GM19023 (cell line): Measurements from ENCODE around the gene MEGF9.

ENCODE experiments used
- ATAC-seq: cut with Tn5 transposase; IDR thresholded peaks from one replicate; pipeline ENCODE4 v1.9.1; 2021; ENCODE audit warnings: mild to moderate bottlenecking, moderate library complexity; ENCODE audit not compliant: unreplicated experiment

MEGF9 gene

DNA sequence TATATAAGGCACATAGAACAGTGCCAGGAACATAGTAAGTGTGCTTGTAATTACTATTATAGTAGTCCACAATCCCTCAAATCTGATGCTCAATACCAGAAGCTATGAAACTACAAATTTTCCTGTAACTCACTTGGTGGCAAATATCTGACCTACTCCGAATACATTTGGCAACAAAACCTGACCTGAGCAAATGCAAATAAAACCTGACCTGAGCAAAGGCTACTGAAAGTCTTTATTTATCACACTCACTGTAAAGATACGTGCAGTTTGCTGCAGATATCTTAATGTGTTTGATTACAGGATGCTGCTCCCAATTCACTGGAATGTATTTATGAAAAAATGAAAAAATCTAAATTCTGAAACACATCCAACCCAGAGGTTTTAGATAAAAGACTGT, 7.1 kb downstream of the MEGF9 start:
- no peak for ATAC-seq

- no peak for ATAC-seq
These were observed 9.1 kb downstream of the MEGF9 start for GRCh38 chr9:120705174-120705573.

GRCh38 chr9:120702075-120702474, 12.2 kb downstream of the MEGF9 start:
- no peak for ATAC-seq

GRCh38 chr9:120701248-120701647, 13.0 kb downstream of the MEGF9 start:
- ATAC-seq = no peak

GRCh38 chr9:120698766-120699165, 15.5 kb downstream of the MEGF9 start:
- ATAC-seq = no peak

GRCh38 chr9:120697448-120697847, 16.8 kb downstream of the MEGF9 start:
- ATAC-seq = no peak

GRCh38 chr9:120696551-120697230, 17.6 kb downstream of the MEGF9 start:
- ATAC-seq = no peak

GRCh38 chr9:120694559-120694958, 19.7 kb downstream of the MEGF9 start:
- ATAC-seq = no peak

- ATAC-seq = no peak
These were observed 20.6 kb downstream of the MEGF9 start for GRCh38 chr9:120693700-120694008.

- no peak for ATAC-seq
These were observed 21.2 kb downstream of the MEGF9 start for GRCh38 chr9:120692901-120693699.

GRCh38 chr9:120690372-120690771, 23.9 kb downstream of the MEGF9 start:
- ATAC-seq = no peak

DNA sequence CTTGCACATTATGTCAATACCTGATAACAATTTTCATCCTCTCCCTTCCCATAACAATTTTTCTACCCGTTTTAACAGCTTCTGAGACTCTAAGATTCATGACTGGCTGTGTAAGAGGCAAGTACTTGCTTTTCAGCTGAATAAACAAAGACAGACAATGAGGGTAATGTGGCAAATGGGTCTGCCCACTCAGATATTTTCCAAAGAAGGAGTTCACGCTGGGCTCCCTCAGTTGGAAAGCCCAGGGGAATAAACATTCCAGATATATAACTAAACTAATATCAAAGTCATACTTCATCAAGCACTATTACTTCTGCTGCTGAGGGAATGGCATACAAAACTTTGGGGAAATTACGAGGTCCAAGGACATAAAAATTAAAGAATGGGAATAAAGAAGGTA, 24.4 kb downstream of the MEGF9 start:
- ATAC-seq = no peak

DNA sequence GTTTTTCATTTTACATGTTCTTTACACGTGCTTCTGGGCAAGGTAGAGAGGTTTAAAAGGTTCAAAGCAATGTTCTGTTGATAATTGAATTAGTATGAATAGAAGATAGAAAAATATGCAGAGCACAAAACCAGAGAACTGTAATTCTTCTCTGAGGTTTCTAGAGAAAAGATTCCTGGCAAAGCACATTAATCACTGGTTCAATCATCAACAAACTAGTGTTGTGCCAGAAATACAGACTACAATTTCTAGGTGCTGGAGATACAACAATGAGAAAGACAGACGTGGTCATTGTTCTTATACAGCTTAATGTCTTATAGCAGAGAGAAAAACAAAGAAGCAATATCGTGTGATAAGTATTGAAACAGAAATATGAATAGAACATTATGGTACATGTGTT, 25.5 kb downstream of the MEGF9 start:
- ATAC-seq = no peak

GRCh38 chr9:120683150-120683549, 31.1 kb downstream of the MEGF9 start:
- ATAC-seq = no peak

DNA sequence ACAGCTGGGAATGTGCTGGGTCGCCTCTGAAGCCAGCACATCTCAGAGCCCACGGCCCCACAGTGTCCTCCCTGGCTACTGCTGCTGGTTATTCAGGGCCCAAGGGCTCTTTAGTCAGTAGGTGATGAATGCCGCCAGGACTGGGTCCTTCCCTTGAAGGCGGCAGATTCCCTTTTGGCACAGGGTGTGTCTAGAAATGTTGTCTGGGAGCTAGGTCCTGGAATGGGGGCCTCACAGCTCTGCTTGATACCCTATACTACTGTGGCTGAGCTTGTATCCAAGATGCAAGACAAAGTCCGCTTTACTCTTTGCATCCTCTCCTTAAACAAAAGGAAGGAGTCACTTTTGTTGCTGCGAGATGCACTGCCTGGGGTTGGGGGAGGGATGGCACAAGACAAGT, 33.1 kb downstream of the MEGF9 start:
- ATAC-seq = no peak

DNA sequence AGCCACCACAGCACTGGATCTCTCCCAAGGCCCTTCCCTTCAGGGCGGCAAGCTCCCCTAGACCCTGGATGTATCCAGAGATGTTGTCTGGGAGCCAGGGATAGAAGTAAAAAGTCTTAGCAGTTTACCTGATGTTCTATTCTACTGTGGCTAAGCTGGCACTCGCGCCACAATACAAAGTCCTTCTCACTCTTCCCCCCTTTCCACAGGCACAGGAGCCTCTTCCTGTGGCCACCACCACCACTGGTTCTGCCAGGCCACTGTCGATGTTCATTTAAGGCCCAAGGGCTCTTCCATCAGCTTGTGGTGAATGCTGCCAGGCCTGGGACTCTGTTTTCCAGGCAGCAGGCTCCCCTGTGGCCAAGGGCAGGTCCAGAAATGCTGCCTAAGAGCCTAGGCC, 33.7 kb downstream of the MEGF9 start:
- no peak for ATAC-seq

DNA sequence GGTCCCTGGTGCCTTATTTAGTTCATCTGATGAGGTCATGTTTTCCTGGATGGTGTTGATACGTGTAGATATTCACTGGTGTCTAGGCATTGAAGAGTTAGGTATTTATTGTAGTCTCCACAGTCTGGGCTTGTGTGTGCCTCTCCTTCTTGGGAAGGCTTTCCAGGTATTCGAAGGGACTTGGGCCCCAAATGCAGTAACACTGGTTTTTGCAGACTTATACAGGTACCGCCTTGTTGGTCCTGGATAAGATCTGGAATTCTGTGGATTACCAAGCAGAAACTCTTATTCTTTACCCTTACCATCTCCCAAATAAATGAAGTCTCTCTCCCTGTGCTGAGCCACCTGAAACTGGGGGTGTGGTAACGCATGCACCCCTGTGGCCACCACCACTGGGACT, 34.1 kb downstream of the MEGF9 start:
- ATAC-seq = no peak

- no peak for ATAC-seq
These were observed 36.3 kb downstream of the MEGF9 start for GRCh38 chr9:120677965-120678364.

DNA sequence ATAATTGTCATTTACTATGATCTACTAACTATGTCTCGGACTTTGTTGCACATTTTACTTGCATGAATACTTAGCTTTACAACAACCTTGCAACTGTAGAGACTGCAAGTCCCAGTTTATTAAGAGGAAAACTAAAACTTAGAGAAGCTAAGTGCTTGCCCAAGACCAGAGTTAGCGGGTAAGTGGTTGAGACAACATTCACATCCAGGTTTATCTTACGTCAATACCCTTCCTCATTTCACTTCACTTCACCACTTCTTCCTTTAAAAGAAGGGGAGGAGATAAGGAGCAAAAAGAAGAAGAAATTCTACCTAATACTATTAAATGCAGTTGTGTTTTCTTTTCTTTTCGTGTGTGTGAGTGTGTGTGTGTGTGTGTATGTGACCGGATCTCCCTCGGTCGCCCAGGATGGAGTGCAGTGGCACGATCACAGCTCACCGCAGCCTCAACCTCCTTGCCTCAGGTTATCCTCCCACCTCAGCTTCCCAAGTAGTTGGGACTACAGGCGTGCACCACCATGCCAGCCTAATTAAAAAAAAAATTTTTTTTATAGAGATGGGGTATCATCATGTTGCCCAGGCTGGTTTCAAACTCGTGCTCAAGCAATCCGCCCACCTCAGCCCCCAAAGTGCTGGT, 37.4 kb downstream of the MEGF9 start:
- ATAC-seq = no peak

- ATAC-seq = no peak
These were observed 45.9 kb downstream of the MEGF9 start for GRCh38 chr9:120668399-120668798.

DNA sequence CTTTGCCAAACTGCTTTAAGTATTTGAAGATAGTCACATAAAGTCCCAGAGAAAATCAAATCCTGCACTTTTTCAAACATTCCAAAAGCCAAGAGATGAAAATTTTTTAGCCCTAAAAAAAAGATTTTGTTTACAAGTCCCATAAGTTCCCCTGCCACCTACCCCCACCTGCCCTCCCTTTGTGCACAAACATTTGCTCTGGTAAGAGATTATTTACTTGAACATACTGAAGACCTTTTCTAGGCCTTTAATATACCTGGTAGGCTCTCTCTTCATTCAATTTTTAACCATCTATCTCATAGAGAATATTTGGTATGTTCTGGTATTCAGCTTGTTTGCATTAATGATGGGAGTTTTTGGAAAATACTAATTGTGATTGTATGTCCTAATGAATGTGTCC, 50.3 kb downstream of the MEGF9 start:
- ATAC-seq = no peak

GRCh38 chr9:120663380-120663779, 50.9 kb downstream of the MEGF9 start:
- no peak for ATAC-seq
